Measurements from ENCODE around the gene SRD5A1. TPM values are rescaled to one million over a fixed set of nuclear protein-coding genes. Genes with fewer than 3 reads are reported as not detected.

SRD5A1 gene
- total and polyA plus RNA-seq, 2 experiments from 2014 or later, result 18.2 to 87.3 TPM

DNA sequence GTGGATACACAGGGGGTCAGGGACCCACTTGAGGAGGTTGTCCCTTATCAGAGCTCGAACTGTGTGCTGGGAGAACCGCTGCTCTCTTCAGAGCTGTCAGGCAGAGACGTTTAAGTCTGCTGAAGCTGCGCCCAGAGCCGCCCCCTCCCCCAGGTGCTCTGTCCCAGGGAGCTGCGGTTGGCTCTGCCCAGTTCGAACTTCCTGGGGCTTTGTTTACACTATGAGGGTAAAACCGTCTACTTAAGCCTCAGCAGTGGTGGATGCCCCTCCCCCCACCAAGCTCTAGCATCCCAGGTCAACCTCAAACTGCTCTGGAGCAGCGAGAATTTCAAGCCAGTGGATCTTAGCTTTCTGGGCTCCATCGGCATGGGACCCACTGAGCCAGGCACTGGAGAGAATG lies 15.9 kb downstream of the SRD5A1 start (continued):
- TF ChIP-seq, protein P1, sequence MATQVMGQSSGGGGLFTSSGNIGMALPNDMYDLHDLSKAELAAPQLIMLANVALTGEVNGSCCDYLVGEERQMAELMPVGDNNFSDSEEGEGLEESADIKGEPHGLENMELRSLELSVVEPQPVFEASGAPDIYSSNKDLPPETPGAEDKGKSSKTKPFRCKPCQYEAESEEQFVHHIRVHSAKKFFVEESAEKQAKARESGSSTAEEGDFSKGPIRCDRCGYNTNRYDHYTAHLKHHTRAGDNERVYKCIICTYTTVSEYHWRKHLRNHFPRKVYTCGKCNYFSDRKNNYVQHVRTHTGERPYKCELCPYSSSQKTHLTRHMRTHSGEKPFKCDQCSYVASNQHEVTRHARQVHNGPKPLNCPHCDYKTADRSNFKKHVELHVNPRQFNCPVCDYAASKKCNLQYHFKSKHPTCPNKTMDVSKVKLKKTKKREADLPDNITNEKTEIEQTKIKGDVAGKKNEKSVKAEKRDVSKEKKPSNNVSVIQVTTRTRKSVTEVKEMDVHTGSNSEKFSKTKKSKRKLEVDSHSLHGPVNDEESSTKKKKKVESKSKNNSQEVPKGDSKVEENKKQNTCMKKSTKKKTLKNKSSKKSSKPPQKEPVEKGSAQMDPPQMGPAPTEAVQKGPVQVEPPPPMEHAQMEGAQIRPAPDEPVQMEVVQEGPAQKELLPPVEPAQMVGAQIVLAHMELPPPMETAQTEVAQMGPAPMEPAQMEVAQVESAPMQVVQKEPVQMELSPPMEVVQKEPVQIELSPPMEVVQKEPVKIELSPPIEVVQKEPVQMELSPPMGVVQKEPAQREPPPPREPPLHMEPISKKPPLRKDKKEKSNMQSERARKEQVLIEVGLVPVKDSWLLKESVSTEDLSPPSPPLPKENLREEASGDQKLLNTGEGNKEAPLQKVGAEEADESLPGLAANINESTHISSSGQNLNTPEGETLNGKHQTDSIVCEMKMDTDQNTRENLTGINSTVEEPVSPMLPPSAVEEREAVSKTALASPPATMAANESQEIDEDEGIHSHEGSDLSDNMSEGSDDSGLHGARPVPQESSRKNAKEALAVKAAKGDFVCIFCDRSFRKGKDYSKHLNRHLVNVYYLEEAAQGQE (IDR thresholded peaks at IDR 0.05; ENCODE audit: unreplicated experiment), result no peak
- no peak for TF ChIP-seq CREB1 (CRISPR knock-in tag; IDR thresholded peaks at IDR 0.05; ENCODE audit: low read depth)
- no peak for TF ChIP-seq ETS1 (IDR thresholded peaks at IDR 0.05)

- peaks cover 66% of the 10 kb centered on the region for H3K79me2 ChIP-seq (replicated peaks; ENCODE audit: insufficient read depth)
- H3K4me3 ChIP-seq, result 0 out of 2 replicates have a peak overlapping the region, but pooled peaks have one; percentile 28
- peaks cover 16% of the 10 kb centered on the region for H4K20me1 ChIP-seq (replicated peaks; ENCODE audit: insufficient read depth)
- Mint-ChIP-seq H3K4me3 (peak overlapping the region; percentile 1; the same call in 1 of the 3 replicates), H3K27me3 (ENCODE audit: insufficient read depth, low read depth, poor library complexity) (no peaks in the 10 kb centered on the region), H3K36me3 (ENCODE audit: low read depth) (peaks cover 16% of the 10 kb centered on the region), H3K27ac (0 out of 2 replicates have a peak overlapping the region, but pooled peaks have one; percentile 45), H3K4me1 (peaks cover 24% of the 10 kb centered on the region), H3K9me3 (no peaks in the 10 kb centered on the region; the same call in 2 of the 3 replicates)
- H3K4me2 ChIP-seq, result peak overlapping the region; percentile 61; the same call in 1 of the 2 replicates
- TF ChIP-seq NANOG (IDR thresholded peaks at IDR 0.05; ENCODE audit: borderline replicate concordance) (no peak), ETS1 (IDR thresholded peaks at IDR 0.05) (no peak), ZNF114 (CRISPR knock-in tag; IDR thresholded peaks at IDR 0.05) (no peak), EZH2phosphoT487 (IDR thresholded peaks at IDR 0.05; ENCODE audit: unreplicated experiment) (no peak), STAT1 (IDR thresholded peaks at IDR 0.05; ENCODE audit: unreplicated experiment) (no peak)
- TF ChIP-seq, protein P1 (IDR thresholded peaks at IDR 0.05; ENCODE audit: unreplicated experiment), result no peak
- ATAC-seq (no peak), DNase-seq (ENCODE audit: low spot score) (no peak)
- no peaks in the 10 kb centered on the region for H3F3A ChIP-seq (replicated peaks; ENCODE audit: low read depth)
- no peaks in the 10 kb centered on the region for H3K36me3 ChIP-seq (ENCODE audit: insufficient read depth)
- H2AFZ ChIP-seq, result no peak overlapping the region
- no peak overlapping the region for H3K27ac ChIP-seq (ENCODE audit: low read depth)
- H3K4me1 ChIP-seq (ENCODE audit: insufficient read depth), result peaks cover 22% of the 10 kb centered on the region
- no peaks in the 10 kb centered on the region for H3K27me3 ChIP-seq (ENCODE audit: insufficient read depth)
- no peaks in the 10 kb centered on the region for H3K9me2 ChIP-seq (ENCODE audit: insufficient read depth)
Observed at GRCh38 chr5:6649681-6650080, 16.4 kb downstream of the SRD5A1 start.
